ENCODE data around the gene CCR2. TPM values are rescaled to one million over a fixed set of nuclear protein-coding genes. Genes with fewer than 3 reads are reported as not detected.

The CCR2 gene
- polyA plus RNA-seq, 1 donor from 2014 or later = not detected

DNA sequence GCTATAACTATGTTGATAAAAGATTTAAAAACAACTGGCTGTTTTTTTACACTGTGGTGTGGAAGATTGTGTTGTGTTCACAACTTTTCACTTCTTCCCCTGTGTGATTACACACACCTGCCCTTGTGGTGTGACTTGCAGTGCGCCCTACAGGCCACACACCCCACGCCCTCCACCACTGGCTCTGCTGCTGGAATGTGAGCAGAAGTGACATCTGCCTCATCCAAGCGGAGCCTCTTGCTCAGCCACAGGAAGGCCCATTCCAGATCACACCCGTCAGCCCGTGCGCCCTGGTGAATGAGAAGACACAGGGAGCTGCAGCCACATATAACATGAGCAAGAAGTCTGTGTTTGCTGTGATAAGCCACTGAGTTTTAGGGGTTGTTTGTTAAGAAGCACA lies 7.0 kb downstream of the CCR2 start:
- no peaks in the 10 kb centered on the region for H3K79me2 ChIP-seq (replicated peaks; ENCODE audit: insufficient read depth, low read length)
- H3K27me3 ChIP-seq (ENCODE audit: insufficient read depth, low read depth, low read length) = no peaks in the 10 kb centered on the region
- H3F3A ChIP-seq (ENCODE audit: insufficient read depth, low read length, poor library complexity, severe bottlenecking) = no peaks in the 10 kb centered on the region
- no peak overlapping the region for H3K9ac ChIP-seq (ENCODE audit: low read length)
- H3K4me3 ChIP-seq (ENCODE audit: low read length) = no peak overlapping the region
- H3K4me2 ChIP-seq (ENCODE audit: low read length) = no peak overlapping the region
- H3K9me2 ChIP-seq (ENCODE audit: insufficient read depth, low read length) = no peaks in the 10 kb centered on the region
- H3K9me3 ChIP-seq (ENCODE audit: low read length) = no peaks in the 10 kb centered on the region
- H3K27ac ChIP-seq (ENCODE audit: low read length) = no peak overlapping the region
- no peak overlapping the region for H2AFZ ChIP-seq (ENCODE audit: low read depth, low read length)
- H3K36me3 ChIP-seq (ENCODE audit: insufficient read depth, low read length) = no peaks in the 10 kb centered on the region
- no peaks in the 10 kb centered on the region for H4K20me1 ChIP-seq (ENCODE audit: insufficient read depth)
- no peak for TF ChIP-seq EZH2 (IDR thresholded peaks at IDR 0.05; ENCODE audit: borderline replicate concordance, insufficient read depth, low read length, poor library complexity, severe bottlenecking)
- no peak for TF ChIP-seq TAF1 (IDR thresholded peaks at IDR 0.05; ENCODE audit: low read depth)
- TF ChIP-seq, protein P1, sequence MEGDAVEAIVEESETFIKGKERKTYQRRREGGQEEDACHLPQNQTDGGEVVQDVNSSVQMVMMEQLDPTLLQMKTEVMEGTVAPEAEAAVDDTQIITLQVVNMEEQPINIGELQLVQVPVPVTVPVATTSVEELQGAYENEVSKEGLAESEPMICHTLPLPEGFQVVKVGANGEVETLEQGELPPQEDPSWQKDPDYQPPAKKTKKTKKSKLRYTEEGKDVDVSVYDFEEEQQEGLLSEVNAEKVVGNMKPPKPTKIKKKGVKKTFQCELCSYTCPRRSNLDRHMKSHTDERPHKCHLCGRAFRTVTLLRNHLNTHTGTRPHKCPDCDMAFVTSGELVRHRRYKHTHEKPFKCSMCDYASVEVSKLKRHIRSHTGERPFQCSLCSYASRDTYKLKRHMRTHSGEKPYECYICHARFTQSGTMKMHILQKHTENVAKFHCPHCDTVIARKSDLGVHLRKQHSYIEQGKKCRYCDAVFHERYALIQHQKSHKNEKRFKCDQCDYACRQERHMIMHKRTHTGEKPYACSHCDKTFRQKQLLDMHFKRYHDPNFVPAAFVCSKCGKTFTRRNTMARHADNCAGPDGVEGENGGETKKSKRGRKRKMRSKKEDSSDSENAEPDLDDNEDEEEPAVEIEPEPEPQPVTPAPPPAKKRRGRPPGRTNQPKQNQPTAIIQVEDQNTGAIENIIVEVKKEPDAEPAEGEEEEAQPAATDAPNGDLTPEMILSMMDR (IDR thresholded peaks at IDR 0.05; ENCODE audit: poor library complexity, severe bottlenecking) = no peak
- TF ChIP-seq, protein P2, sequence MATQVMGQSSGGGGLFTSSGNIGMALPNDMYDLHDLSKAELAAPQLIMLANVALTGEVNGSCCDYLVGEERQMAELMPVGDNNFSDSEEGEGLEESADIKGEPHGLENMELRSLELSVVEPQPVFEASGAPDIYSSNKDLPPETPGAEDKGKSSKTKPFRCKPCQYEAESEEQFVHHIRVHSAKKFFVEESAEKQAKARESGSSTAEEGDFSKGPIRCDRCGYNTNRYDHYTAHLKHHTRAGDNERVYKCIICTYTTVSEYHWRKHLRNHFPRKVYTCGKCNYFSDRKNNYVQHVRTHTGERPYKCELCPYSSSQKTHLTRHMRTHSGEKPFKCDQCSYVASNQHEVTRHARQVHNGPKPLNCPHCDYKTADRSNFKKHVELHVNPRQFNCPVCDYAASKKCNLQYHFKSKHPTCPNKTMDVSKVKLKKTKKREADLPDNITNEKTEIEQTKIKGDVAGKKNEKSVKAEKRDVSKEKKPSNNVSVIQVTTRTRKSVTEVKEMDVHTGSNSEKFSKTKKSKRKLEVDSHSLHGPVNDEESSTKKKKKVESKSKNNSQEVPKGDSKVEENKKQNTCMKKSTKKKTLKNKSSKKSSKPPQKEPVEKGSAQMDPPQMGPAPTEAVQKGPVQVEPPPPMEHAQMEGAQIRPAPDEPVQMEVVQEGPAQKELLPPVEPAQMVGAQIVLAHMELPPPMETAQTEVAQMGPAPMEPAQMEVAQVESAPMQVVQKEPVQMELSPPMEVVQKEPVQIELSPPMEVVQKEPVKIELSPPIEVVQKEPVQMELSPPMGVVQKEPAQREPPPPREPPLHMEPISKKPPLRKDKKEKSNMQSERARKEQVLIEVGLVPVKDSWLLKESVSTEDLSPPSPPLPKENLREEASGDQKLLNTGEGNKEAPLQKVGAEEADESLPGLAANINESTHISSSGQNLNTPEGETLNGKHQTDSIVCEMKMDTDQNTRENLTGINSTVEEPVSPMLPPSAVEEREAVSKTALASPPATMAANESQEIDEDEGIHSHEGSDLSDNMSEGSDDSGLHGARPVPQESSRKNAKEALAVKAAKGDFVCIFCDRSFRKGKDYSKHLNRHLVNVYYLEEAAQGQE (IDR thresholded peaks at IDR 0.05; ENCODE audit: borderline replicate concordance) = no peak
- no peak for TF ChIP-seq SMC3 (conservative IDR thresholded peaks at IDR 0.05; ENCODE audit: poor library complexity)
- no peak for TF ChIP-seq EP300 (conservative IDR thresholded peaks at IDR 0.05; ENCODE audit: poor library complexity, severe bottlenecking)
- no peak for TF ChIP-seq MXI1 (conservative IDR thresholded peaks at IDR 0.05; ENCODE audit: poor library complexity, severe bottlenecking)
- no peak for TF ChIP-seq RAD21 (conservative IDR thresholded peaks at IDR 0.05)

DNA sequence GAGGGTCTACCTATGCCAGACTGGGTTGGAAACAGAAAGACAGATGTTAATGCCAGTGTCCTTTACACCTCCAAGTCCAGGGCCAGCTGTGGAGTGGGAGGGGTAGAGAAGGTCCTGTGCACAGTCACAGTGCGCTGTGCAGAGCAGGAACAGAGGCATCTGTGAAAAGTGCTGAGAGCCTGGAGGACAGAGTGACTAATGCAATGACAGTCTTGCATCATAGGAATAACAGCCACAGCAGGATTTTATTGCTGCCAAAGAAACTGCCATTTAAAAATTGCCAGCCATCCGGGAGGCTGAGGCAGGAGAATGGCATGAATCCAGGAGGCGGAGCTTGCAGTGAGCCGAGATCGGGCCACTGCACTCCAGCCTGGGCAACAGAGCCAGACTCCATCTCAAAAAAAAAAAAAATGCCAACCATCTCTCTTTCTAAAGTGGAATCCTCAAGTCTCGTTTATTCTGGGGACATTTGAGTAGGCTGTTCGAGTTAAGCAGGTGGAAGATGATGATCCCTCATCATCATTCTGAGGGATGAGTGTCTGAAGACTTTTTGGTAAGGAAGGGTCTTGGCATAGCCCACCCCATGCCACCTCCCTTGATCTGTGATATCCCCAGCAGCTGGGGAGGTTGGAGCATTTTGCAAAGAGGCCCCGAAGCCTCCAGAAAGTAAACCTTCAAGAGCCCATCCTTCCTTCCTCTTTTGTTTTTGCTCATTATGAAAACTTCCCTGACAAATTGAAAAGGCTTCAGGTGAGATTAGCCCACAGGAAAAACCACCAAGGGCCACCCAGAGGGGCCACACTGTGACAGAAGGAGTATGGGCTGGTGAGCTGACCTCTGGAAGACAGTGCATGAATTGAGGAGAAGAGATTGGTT lies 7.7 kb downstream of the CCR2 start:
- Histone ChIP-seq H3F3A (ENCODE audit: insufficient read depth, low read length, poor library complexity, severe bottlenecking) (no peaks in the 10 kb centered on the region), H3K4me2 (ENCODE audit: low read length) (no peak overlapping the region), H3K79me2 (replicated peaks; ENCODE audit: insufficient read depth, low read length) (no peaks in the 10 kb centered on the region), H3K9me2 (ENCODE audit: insufficient read depth, low read length) (no peaks in the 10 kb centered on the region), H3K36me3 (ENCODE audit: insufficient read depth, low read length) (no peaks in the 10 kb centered on the region), H3K27ac (ENCODE audit: low read length) (no peak overlapping the region), H3K9me3 (ENCODE audit: low read length) (no peaks in the 10 kb centered on the region), H3K27me3 (ENCODE audit: insufficient read depth, low read depth, low read length) (no peaks in the 10 kb centered on the region), H3K9ac (ENCODE audit: low read length) (no peak overlapping the region), H4K20me1 (ENCODE audit: insufficient read depth) (no peaks in the 10 kb centered on the region), H2AFZ (ENCODE audit: low read depth, low read length) (no peak overlapping the region), H3K4me3 (ENCODE audit: low read length) (no peak overlapping the region)
- TF ChIP-seq, protein P1 (IDR thresholded peaks at IDR 0.05; ENCODE audit: poor library complexity, severe bottlenecking) = no peak
- TF ChIP-seq EZH2 (IDR thresholded peaks at IDR 0.05; ENCODE audit: borderline replicate concordance, insufficient read depth, low read length, poor library complexity, severe bottlenecking) (no peak), TAF1 (IDR thresholded peaks at IDR 0.05; ENCODE audit: low read depth) (no peak), POLR2AphosphoS5 (IDR thresholded peaks at IDR 0.05) (no peak), RAD21 (conservative IDR thresholded peaks at IDR 0.05) (no peak), EP300 (conservative IDR thresholded peaks at IDR 0.05; ENCODE audit: poor library complexity, severe bottlenecking) (no peak), SMC3 (conservative IDR thresholded peaks at IDR 0.05; ENCODE audit: poor library complexity) (no peak), MXI1 (conservative IDR thresholded peaks at IDR 0.05; ENCODE audit: poor library complexity, severe bottlenecking) (no peak)
- TF ChIP-seq, protein P2 (IDR thresholded peaks at IDR 0.05; ENCODE audit: borderline replicate concordance) = no peak

All from neural cell (in vitro differentiated cells).